ENCODE data around the gene EIF1. TPM values are rescaled to one million over a fixed set of nuclear protein-coding genes. Genes with fewer than 3 reads are reported as not detected.
"Not testable (repeated sequence)": the region's sequence is repeated elsewhere in the genome, so short reads cannot be mapped to it uniquely, and the experiment has no call there.

The EIF1 gene
- total RNA-seq, 4 donors from 2014 or later, result 172 to 458 (median 243) TPM

GRCh38 chr17:41682631-41683030, 6.1 kb upstream of the EIF1 start:
- Histone ChIP-seq H3K27me3 (no peaks in the 10 kb centered on the region), H3K36me3 (no peaks in the 10 kb centered on the region), H3K4me3 (no peak overlapping the region), H3K9me3 (no peaks in the 10 kb centered on the region), H3K4me1 (peaks cover 0 to 12% (median 4%) of the 10 kb centered on the region in 4 donors), H3K27ac (peak overlapping the region in 2 of 4 donors; percentile 69 to 73)
- WGBS, 2 donors, result 52 to 74% methylated on average over 5 of the region's 5 CpGs
- TF ChIP-seq CTCF (IDR thresholded peaks at IDR 0.05) (no peak), POLR2A (IDR thresholded peaks at IDR 0.05) (no peak), EP300 (IDR thresholded peaks at IDR 0.05) (no peak)
- DNase-seq (ENCODE audit: low spot score in 2 of 2), result no peak

GRCh38 chr17:41683441-41684007, 5.2 kb upstream of the EIF1 start:
- WGBS, 2 donors, result 37 to 43% methylated on average over 8 of the region's 8 CpGs
- no peaks in the 10 kb centered on the region for H3K27me3 ChIP-seq
- H3K4me1 ChIP-seq, result peaks cover 0 to 12% (median 6%) of the 10 kb centered on the region in 4 donors
- no peaks in the 10 kb centered on the region for H3K9me3 ChIP-seq
- DNase-seq (ENCODE audit: low spot score in 2 of 2), result no peak
- no peak overlapping the region for H3K4me3 ChIP-seq
- peak overlapping the region in 2 of 4 donors; percentile 27 to 73 for H3K27ac ChIP-seq
- TF ChIP-seq POLR2A (IDR thresholded peaks at IDR 0.05) (peak in 1 of 2 donors; percentile 20), EP300 (IDR thresholded peaks at IDR 0.05) (peak in 1 of 2 donors; percentile 21), CTCF (IDR thresholded peaks at IDR 0.05) (no peak)
- no peaks in the 10 kb centered on the region for H3K36me3 ChIP-seq

GRCh38 chr17:41684035-41684434, 4.7 kb upstream of the EIF1 start:
- no peak for DNase-seq (ENCODE audit: low spot score in 2 of 2)
- TF ChIP-seq POLR2A (IDR thresholded peaks at IDR 0.05), result no peak
- no peak for TF ChIP-seq CTCF (IDR thresholded peaks at IDR 0.05)
- no peak for TF ChIP-seq EP300 (IDR thresholded peaks at IDR 0.05)
- H3K4me3 ChIP-seq, result no peak overlapping the region
- no peaks in the 10 kb centered on the region for H3K9me3 ChIP-seq
- H3K4me1 ChIP-seq, result peaks cover 0 to 8% (median 3%) of the 10 kb centered on the region in 4 donors
- WGBS, 2 donors, result 37 to 47% methylated on average over 4 of the region's 4 CpGs
- H3K27ac ChIP-seq, result peak overlapping the region in 2 of 4 donors; percentile 27 to 73
- no peaks in the 10 kb centered on the region for H3K36me3 ChIP-seq
- no peaks in the 10 kb centered on the region for H3K27me3 ChIP-seq

GRCh38 chr17:41685753-41686152, 2.9 kb upstream of the EIF1 start:
- peaks cover 5 to 13% (median 12%) of the 10 kb centered on the region in 3 donors for H3K36me3 ChIP-seq
- not testable (repeated sequence) for H3K27ac ChIP-seq; H3K4me3 ChIP-seq; DNase-seq (ENCODE audit: low spot score in 2 of 2); H3K9me3 ChIP-seq; H3K27me3 ChIP-seq
- 91% methylated on average over 13 of the region's 13 CpGs for WGBS, 2 donors
- H3K4me1 ChIP-seq, result peaks cover 0 to 16% (median 11%) of the 10 kb centered on the region in 4 donors

- Histone ChIP-seq H3K9me3 (no peaks in the 10 kb centered on the region), H3K27ac (no peak overlapping the region), H3K36me3 (peaks cover 7 to 18% (median 18%) of the 10 kb centered on the region in 3 donors), H3K27me3 (no peaks in the 10 kb centered on the region), H3K4me1 (peaks cover 0 to 21% (median 17%) of the 10 kb centered on the region in 4 donors), H3K4me3 (no peak overlapping the region)
- DNase-seq (ENCODE audit: low spot score in 2 of 2), result no peak
- 84 to 89% methylated on average over 4 of the region's 4 CpGs for WGBS, 2 donors
- TF ChIP-seq CTCF (IDR thresholded peaks at IDR 0.05), result no peak
- no peak for TF ChIP-seq POLR2A (IDR thresholded peaks at IDR 0.05)
- TF ChIP-seq EP300 (IDR thresholded peaks at IDR 0.05), result no peak
Observed at GRCh38 chr17:41686281-41686680, 2.4 kb upstream of the EIF1 start.

Data from tibial nerve (tissue), 4 donors.